Hematopoietic multipotent progenitor cell treated with erythropoietin and hydrocortisone succinate and interleukin-3 and kit ligand, for 6 days (in vitro differentiated cells): ENCODE results near the gene ENTPD6.
A peak's percentile ranks its signal among the peaks of the same experiment; 100 is the strongest.
"Not testable (repeated sequence)": the region's sequence is repeated elsewhere in the genome, so short reads cannot be mapped to it uniquely, and the experiment has no call there.

Experiments
- DNase-seq: peaks from one replicate; pipeline ENCODE4 v3.0.0-alpha.2; 2015

ENTPD6 gene

DNA sequence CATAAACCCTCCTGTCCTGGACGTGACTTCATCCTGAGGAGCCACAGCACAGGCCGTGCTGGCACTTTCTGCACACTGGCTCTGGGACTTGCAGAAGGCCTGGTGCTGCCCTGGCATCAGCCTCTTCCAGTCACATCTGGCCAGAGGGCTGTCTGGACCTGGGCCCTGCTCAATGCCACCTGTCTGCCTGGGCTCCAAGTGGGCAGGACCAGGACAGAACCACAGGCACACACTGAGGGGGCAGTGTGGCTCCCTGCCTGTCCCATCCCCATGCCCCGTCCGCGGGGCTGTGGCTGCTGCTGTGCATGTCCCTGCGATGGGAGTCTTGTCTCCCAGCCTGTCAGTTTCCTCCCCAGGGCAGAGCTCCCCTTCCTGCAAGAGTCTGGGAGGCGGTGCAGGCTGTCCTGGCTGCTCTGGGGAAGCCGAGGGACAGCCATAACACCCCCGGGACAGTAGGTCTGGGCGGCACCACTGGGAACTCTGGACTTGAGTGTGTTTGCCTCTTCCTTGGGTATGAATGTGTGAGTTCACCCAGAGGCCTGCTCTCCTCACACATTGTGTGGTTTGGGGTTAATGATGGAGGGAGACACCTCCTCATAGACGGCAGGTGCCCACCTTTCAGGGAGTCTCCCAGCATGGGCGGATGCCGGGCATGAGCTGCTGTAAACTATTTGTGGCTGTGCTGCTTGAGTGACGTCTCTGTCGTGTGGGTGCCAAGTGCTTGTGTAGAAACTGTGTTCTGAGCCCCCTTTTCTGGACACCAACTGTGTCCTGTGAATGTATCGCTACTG lies 30.3 kb downstream of the ENTPD6 start:
- no peak for DNase-seq

DNA sequence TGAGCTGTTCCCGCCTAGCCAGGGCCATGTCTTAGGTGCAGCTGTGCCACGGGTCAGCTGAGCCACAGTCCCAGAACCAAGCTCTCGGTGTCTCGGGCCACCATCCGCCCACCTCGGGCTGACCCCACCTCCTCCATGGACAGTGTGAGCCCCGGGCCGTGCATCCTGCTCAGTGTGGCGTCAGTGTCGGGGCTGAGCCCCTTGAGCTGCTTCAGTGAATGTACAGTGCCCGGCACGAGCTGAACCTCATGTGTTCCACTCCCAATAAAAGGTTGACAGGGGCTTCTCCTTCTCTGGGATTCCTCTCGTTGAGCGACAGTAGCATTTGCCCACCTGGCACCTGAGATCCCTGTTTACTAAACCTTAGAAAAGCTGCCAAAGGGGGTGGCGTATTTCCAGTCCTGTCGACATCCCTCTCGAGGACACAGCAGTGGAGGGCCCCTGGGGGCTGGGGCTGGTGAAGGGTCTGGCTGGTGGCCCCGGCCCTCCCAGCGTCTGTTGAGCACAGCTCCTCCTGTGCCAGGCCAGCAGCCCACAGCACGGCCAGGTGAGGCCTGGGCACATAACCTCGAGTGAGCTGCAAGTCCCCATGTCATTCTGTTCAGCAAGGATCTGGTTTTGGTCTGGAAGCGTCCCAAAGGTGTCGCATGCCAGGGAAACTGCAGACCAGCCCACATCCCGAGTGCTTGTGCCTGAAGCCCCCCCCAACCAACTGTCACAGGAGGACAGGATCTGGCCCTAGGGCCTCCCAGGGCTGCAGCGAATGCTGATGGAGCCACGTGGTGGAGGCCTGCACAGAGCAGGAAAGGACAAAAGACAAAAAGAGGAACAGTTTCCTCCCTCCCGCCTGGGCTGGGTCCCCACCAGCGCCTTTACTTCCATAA lies 31.2 kb downstream of the ENTPD6 start:
- no peak for DNase-seq

DNA sequence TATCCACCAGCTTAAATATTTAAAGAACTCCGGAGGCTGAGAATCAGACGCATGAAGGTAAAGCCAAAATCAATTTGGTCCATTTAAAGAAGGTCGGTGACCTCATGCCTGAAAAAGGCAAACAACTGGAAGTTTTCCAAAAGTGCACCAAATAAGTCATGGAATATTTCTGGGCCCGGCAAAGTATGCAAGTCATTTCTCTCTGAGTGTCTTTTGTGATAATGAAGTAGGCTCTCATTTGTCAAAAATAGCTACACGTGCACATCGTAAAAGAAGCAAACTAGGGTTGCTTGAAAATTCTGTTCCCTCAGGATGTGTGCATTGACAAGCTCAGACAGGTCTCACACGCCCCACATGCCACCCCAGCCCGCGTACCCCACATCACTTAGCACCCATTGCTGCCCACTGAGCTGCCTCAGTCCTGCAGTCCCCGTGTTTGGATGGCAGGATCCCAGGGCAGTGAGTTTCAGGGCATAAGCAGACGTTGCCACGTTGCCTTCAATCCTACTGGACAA lies 31.9 kb downstream of the ENTPD6 start:
- peak; percentile 55 for DNase-seq

DNA sequence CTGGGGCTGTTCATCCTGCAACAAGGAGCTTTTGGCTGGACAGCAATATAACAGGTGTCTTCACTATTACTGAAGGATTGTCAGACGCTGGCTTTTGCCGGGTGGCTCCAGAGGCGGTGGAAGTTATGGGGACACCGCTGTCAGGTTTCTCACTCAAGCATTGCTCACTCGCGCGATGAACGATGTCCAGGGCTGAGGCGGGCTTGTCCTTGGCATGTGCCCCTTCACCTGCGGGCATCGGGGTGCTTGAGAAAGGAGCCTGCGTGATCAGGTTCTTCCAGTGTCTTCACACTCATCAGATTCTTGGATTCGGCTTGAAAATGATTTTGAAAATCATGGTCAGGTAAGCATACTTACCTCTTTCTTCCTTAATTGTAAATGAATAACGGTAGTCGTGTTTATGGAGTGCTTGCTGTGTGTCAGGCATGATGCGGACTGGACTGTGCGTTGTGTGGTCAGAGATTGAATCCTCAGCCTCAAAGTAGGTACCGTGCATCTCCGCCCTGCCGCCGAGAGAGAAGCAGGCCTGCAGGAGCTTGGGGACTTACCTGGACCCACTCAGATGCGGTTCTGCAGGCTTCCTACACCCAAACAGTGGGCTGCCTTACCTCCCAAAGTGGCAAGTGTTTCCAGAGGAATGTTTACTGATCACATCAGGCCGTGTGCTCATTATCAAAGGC lies 34.1 kb downstream of the ENTPD6 start:
- DNase-seq = no peak

DNA sequence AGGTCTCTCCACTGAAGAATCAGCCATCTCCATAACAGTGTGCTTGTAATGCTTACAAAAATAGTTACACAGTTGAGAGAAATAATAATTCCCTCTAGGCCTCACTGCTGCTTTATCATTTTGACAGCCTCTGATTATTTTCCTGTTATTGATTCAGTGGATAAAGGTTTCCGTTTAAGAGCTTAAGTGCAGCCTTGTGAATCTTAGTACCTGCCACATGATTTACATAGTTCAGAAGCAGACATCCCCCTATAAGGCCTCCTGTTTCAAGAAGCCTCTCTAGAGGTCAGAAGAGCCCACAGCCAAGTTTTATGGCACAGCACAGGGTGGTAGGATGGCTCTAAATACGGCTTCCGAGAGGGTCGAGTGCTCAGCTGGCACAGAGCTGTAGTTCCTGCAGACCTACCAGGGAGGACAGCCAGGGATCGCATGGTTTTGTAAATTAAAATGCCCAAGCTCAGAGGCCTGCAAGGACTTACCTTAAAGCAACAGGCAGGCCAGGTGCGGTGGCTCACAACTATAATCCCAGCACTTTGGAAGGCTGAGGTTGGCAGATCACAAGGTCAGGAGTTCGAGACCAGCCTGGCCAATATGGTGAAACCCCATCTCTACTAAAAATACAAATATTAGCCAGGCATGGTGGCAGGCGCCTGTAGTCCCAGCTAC lies 34.8 kb downstream of the ENTPD6 start:
- DNase-seq = no peak

DNA sequence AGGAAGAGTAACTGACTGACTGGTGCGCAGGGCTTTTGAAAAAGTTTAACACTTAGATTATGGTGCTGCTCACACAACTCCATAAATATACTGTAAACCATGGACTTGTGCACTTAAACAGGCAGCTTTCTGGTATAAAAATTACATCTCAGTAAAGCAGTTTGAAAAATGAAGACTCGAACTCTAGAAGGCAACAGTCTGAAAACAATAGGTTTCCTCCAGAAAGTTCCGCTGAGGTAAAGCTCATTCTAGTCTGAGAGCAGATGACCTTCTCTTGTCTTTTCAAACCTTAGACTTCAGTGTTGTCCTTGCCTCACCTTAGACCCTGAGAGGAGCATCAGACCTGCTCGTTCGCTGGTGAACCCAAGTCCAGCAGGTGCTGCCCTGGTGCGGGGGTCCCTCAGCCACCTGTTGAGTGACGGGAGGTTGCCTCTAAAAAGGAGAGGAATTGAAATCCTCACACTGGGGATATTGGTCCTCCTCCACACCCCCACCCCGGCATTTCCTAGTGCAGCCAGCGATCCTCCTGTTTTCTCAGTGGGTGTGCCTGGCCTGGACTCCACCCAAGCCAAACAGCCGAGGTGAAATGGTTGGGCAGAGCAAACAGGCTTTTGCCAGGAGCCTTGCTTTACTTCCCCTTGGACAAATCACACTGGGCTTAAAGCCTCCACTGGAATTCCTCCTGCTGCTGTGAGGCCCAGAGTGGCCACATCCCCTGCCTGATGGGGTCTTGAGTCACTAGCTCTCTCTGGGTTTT lies 37.7 kb downstream of the ENTPD6 start:
- DNase-seq = no peak

DNA sequence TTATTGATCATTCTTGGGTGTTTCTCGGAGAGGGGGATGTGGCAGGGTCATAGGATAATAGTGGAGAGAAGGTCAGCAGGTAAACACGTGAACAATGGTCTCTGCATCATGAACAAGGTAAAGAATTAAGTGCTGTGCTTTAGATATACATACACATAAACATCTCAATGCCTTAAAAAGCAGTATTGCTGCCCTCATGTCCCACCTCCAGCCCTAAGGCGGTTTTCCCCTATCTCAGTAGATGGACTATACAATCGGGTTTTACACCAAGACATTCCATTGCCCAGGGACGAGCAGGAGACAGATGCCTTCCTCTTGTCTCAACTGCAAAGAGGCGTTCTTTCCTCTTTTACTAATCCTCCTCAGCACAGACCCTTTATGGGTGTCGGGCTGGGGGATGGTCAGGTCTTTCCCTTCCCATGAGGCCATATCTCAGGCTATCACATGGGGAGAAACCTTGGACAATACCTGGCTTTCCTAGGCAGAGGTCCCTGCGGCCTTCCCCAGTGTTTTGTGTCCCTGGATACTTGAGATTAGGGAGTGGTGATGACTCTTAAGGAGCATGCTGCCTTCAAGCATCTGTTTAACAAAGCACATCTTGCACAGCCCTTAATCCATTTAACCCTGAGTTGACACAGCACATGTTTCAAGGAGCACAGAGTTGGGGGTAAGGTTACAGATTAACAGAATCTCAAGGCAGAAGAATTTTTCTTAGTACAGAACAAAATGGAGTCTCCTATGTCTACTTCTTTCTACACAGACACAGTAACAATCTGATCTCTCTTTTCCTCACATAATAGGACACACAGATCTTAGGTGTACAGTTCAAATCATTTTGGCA lies 38.7 kb downstream of the ENTPD6 start:
- DNase-seq = not testable (repeated sequence)

DNA sequence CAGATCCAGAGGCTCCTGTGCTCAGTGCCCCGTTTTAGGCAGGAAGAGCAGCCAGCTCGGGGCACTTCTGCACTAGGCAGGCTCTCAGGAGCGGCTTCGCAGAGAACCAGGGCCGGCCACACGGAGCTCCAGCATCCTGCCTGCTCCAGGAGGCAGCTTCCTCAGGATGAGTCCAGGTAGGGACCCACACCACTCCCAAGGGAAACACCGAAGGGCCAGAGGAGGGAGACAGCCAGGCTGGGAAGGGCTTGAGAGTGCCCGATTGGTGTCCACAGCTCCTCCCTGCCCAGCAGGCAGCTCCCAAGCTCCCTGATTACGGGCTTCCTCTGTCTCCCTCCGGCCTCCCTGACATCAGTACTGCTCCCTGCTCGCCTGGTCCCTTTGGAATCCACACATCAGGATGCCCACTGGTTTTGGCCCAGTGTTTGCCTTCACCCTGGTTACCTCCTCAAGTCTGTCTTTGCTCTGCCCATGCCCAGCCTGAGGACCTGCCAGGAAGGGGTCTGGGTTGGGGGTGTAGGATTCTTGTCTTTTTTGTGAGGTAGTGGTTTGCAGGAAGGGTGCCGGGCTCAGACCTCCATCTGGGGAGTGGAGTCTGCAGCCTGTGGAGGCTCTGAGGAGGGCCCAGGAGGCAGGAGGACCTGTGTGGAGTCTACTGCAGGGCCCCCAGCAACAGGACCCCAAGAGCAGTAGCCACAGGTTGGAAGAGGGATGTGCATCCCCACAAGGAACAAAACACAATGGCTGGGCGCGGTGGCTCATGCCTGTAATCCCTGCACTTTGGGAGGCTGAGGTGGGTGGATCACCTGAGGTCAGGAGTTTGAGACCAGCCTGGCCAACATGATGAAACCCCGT lies 41.2 kb downstream of the ENTPD6 start:
- no peak for DNase-seq

DNA sequence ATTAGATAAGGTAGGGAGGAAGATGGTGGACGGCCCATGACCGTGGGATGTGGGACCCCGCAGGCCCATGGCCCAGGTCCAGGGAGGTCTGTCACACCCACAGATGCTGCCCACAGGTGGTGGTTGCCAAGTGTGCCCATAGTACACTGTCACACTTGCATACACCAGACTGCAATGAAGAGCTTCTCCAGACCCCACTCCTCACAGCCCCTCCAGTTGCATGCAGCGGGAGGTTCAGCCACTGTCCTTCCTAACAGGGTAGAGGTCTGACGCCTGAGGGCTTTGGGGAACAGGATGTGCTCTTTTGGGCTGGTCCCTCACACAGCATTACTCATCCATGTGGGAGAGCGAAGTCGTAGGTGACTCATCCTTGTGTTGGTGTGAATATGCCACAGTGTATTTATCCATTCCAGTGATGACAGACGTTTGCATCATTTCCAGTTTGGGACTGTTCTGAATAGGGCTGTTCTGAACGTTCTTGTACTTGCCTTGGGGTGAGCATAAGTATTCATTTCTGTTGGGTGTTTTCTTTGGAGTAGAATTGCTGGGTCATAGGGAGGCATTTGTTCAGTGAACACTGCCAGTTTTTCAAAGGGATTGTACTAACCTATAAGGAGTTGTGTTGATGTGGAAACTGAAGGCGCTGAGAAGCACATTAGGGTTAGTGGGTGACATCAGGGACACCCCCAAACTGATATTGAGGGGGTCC lies 42.3 kb downstream of the ENTPD6 start:
- DNase-seq = peak; percentile 23

DNA sequence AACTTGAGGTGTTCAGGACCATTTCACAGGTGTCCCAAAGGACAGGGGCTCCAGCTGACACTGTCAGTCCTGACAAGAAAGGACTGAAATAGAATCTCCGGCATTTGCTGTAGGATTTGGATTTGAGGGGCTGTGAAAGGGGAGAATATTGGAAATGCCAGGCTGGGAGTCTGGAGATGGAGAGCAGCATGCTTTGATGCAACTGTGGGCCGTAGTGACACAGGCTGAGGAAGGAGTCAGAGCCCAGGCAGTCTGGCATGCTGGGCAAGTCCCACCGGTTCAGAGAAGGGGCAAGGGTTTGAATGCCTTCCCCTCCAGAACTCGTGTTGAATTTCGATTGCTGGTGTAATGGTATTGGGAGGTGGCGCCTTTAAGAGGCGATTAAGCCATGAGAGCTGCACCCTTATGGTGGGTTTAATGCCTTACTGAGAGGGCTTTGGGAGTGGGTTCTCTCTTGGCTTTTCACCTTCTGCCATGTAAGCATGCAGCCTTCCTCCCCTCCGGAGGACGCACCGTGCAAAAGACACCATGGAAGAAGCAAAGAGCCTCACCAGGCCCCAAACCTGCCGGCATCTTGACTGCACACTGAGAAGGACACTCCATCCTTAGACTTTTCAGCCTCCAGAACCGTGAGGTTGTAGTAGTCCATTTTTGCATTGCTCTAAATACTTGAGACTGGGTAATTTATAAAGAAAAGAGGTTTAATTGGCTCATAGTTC lies 43.0 kb downstream of the ENTPD6 start:
- no peak for DNase-seq

GRCh38 chr20:25239387-25240370 lies 44.2 kb downstream of the ENTPD6 start:
- no peak for DNase-seq

DNA sequence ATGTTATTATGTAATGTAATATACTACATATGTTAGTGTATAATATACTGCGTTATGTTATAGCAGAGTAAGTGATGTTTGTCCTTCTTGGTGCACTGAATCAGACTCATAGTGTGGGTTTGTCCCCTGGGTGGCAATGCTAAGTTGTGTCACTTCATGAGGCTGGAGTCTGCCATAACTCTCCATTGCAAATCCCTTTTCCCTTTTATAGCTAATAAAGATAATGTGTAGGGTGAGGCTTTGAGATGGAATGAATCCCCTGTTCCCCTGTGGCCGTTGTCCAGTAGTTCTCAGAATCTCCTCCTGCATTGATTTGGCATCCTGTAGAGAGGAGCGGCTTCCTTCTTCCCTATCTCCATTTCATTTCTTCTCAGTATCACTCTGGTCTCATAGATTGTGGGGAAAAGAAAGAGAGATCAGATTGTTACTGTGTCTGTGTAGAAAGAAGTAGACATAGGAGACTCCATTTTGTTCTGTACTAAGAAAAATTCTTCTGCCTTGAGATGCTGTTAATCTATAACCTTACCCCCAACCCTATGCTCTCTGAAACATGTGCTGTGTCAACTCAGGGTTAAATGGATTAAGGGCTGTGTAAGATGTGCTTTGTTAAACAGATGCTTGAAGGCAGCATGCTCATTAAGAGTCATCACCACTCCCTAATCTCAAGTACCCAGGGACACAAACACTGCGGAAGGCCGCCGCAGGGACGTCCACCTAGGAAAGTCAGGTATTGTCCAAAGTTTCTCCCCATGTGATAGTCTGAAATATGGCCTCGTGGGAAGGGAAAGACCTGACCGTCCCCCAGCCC lies 45.5 kb downstream of the ENTPD6 start:
- not testable (repeated sequence) for DNase-seq

GRCh38 chr20:25241659-25241955 lies 46.1 kb downstream of the ENTPD6 start:
- not testable (repeated sequence) for DNase-seq

- no peak for DNase-seq
These were observed 46.7 kb downstream of the ENTPD6 start for GRCh38 chr20:25242231-25242630.

DNA sequence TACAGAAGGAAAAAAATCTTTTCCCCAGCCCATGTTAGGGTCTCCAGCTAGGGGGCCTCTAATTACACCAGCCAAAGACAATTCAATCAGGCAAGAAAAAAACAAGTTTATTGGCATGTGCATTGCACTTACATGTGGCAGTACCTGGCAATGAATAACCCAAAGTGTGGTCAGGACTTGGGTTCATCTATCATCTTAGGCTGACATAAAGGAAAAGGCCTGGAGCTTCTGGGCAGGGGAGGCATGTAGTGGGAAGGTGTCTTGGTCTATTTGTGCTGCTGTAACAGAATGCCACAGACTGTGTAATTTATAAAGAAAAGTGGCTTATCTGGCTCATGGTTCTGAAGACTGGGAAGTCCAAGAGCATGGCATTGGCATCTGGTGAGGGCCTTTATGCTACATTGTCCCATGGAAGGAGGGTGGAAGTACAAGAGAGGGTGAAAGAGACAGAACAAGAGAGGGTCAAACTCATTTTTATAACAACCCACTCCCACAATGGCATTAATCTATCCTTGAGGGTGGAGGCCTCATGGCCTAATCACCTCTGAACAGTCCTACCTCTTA lies 48.0 kb downstream of the ENTPD6 start:
- DNase-seq = no peak

- DNase-seq = no peak
These were observed 49.5 kb downstream of the ENTPD6 start for GRCh38 chr20:25244976-25245375.
